Small intestine (tissue), 7 donors: ENCODE data around the gene CCDC102B. TPM values are rescaled to one million over a fixed set of nuclear protein-coding genes. Genes with fewer than 3 reads are reported as not detected.
"Not testable (repeated sequence)": the region's sequence is repeated elsewhere in the genome, so short reads cannot be mapped to it uniquely, and the experiment has no call there.

Experiments used
- DNase-seq, 2 donors: peaks; one replicate each; pipeline versions ENCODE4 v3.0.0 to v3.0.0-alpha.2; 2013
- FAIRE-seq: peaks from 2 replicates; lab custom pipeline; 2012; peaks lifted over from hg19 to GRCh38; lab: Jason Lieb, UNC
- H3K27ac ChIP-seq, 3 donors: one replicate each; pipeline ENCODE4 v1.5.1; 2013; ENCODE audit warnings: low read length in 2 of 3, mild to moderate bottlenecking in 2 of 3, control low read depth in 1 of 3, inconsistent platforms in 1 of 3, low read depth in 1 of 3, moderate library complexity in 1 of 3
- H3K27me3 ChIP-seq, 3 donors: one replicate each; pipeline ENCODE4 v1.6.1; 2013; ENCODE audit warnings: low read length in 3 of 3, inconsistent platforms in 1 of 3; ENCODE audit not compliant: control insufficient read depth in 3 of 3, insufficient read depth in 3 of 3
- H3K36me3 ChIP-seq, 3 donors: one replicate each; pipeline ENCODE4 v1.6.1; 2013; ENCODE audit warnings: low read length in 3 of 3, inconsistent platforms in 1 of 3, low read depth in 1 of 3, mild to moderate bottlenecking in 1 of 3, moderate library complexity in 1 of 3; ENCODE audit not compliant: control insufficient read depth in 3 of 3, insufficient read depth in 2 of 3
- H3K4me1 ChIP-seq, 3 donors: one replicate each; pipeline ENCODE4 v1.6.1; 2013; ENCODE audit warnings: low read length in 2 of 3, inconsistent platforms in 1 of 3, low read depth in 1 of 3, mild to moderate bottlenecking in 1 of 3, moderate library complexity in 1 of 3; ENCODE audit not compliant: control insufficient read depth in 3 of 3, insufficient read depth in 2 of 3
- H3K4me3 ChIP-seq, 3 donors: one replicate each; pipeline ENCODE4 v1.5.1; 2013; ENCODE audit warnings: low read length in 3 of 3, control low read depth in 1 of 3, inconsistent platforms in 1 of 3, low read depth in 1 of 3, mild to moderate bottlenecking in 1 of 3, moderate library complexity in 1 of 3
- H3K9me3 ChIP-seq, 2 donors: one replicate each; pipeline ENCODE4 v1.6.1; 2013; ENCODE audit warnings: low read depth in 1 of 2, low read length in 1 of 2; ENCODE audit not compliant: control insufficient read depth in 2 of 2, insufficient read depth in 1 of 2
- WGBS, 3 donors: extraction: QIAGEN DNeasy Blood & Tissue Kit; methylation state at CpG; one replicate each; pipeline ENCODE4 v1.1.7; 2013; 5-methylcytosine and 5-hydroxymethylcytosine counted together
- polyA plus RNA-seq, 4 donors: library from polyadenylated mRNA; stranded (reverse) in 3 of 4; unstranded in 1 of 4; fragments of 200-250 nt in 3 of 4; fragments of 120-200 nt in 1 of 4; gene quantifications; one replicate each; pipeline versions ENCODE4 v1.2.1 to v1.2.3, GENCODE V29; 2013
- donor health status: healthy with polysubstance abuse.
- donor health status: control.
- donor health status: control.
- donor health status: Bipolar disorder and iron deficiency.
- donor health status: healthy.

The CCDC102B gene
- polyA plus RNA-seq, 4 donors: 0.45 to 5.7 (median 3.1) TPM

DNA sequence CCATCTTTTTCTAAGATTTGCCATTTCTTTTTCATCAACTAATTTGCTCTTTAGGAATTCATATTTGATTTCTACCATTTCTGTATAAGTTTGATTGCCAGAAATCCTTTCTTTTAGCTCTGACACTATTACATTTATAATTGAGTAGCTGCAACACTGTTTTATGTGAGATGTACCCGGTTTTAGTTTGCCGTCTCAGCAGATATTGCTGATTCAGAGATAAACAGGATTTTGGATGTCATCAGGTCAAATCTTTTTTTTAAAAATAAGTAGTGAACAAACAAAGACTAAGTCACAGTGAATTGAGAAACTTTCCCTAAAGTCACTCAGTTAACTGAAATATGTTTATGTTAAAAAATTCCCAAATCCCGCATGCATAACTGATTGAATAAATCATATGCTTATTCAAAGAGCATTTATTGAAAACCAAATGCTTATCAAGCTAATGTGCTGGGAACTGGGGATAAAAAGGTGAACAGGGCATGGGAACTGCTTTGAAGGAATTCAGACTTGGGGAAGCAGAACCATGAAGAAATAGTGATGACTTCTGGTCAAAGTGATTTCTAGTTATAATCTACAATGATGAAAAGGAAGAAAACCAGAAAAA lies 19.5 kb upstream of the CCDC102B start:
- Histone ChIP-seq H3K4me1 (no peaks in the 10 kb centered on the region), H3K36me3 (no peaks in the 10 kb centered on the region), H3K4me3 (no peak overlapping the region), H3K27me3 (no peaks in the 10 kb centered on the region), H3K9me3 (no peaks in the 10 kb centered on the region), H3K27ac (no peak overlapping the region)
- DNase-seq (no peak), FAIRE-seq (no peak)
- WGBS, 3 donors: 54 to 73% (median 71%) methylated on average over 3 of the region's 3 CpGs

DNA sequence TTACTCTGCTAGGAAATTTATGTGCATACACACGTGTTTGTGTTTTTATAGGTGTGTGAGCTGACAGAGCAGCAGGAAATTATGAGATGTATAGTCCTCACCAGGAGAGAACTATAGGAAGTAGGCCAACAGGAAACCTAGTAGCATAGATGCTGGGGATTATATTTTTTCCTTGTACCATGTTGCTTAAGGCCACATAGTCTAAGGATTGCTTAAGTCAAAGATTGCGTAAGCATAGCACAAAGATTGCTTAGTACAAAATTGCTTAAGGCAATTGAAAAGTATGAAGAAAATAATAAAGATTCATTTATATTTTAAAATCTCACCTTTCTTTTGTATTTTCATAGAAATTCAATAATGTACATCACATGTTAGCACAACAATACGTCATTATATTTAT lies 18.7 kb upstream of the CCDC102B start:
- FAIRE-seq: no peak
- 66 to 79% (median 73%) methylated on average over 3 of the region's 3 CpGs for WGBS, 3 donors

GRCh38 chr18:68780802-68781635 lies 16.9 kb upstream of the CCDC102B start:
- Histone ChIP-seq H3K9me3 (no peaks in the 10 kb centered on the region), H3K27ac (no peak overlapping the region), H3K27me3 (no peaks in the 10 kb centered on the region), H3K4me3 (no peak overlapping the region), H3K4me1 (no peaks in the 10 kb centered on the region), H3K36me3 (no peaks in the 10 kb centered on the region)
- DNase-seq (no peak), FAIRE-seq (no peak)
- 40 to 58% (median 47%) methylated on average over 2 of the region's 2 CpGs for WGBS, 3 donors

More for the DNA sequence above, 18.7 kb upstream of the CCDC102B start:
- Histone ChIP-seq H3K27me3 (no peaks in the 10 kb centered on the region), H3K4me3 (no peak overlapping the region), H3K4me1 (no peaks in the 10 kb centered on the region), H3K27ac (no peak overlapping the region), H3K9me3 (no peaks in the 10 kb centered on the region), H3K36me3 (no peaks in the 10 kb centered on the region)
- DNase-seq: peak in 1 of 2 donors; percentile 21

DNA sequence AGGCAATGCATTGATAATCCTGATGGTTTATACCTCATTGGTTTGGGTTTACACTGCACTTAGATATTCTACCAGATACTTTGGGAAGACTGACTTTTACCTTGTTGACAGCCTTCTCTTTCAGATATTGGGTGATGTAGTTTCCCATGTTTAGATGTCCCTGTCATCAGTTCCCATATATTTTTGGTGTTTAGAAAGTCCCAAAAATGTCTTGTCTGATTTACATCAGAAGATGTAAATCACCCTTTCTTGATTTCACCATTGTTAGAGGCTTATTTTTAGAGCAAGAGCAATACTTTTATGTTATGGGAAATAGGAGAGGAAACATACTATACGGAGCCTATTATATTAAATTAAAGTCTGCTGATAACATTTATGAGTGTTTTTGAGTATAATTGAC lies 14.4 kb upstream of the CCDC102B start:
- Histone ChIP-seq H3K36me3 (no peaks in the 10 kb centered on the region), H3K4me1 (no peaks in the 10 kb centered on the region), H3K27ac (no peak overlapping the region), H3K27me3 (no peaks in the 10 kb centered on the region), H3K4me3 (no peak overlapping the region), H3K9me3 (no peaks in the 10 kb centered on the region)
- FAIRE-seq (no peak), DNase-seq (no peak)
- WGBS, 3 donors: 47 to 69% (median 59%) methylated on average over 1 of the region's 1 CpG

DNA sequence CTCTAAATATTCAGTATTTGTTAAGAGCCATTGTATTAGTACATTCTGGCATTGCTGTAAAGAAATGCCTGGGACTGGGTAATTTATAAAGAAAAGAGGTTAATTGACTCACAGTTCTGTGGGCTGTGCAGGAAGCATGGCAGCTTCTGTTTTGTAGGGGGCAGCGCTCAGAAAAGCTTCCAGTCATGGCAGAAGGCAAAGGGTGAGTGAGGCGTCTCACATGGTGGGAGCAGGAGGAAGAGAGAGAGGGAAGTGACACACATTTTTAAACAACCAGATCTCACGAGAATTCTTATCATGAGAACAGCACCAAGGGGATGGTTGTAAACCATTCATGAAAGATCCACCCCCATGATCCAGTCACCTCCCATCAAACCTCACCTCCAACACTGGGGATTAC lies 13.8 kb upstream of the CCDC102B start:
- Histone ChIP-seq H3K9me3 (no peaks in the 10 kb centered on the region), H3K36me3 (no peaks in the 10 kb centered on the region), H3K4me1 (no peaks in the 10 kb centered on the region), H3K27ac (no peak overlapping the region), H3K27me3 (no peaks in the 10 kb centered on the region), H3K4me3 (no peak overlapping the region)
- DNase-seq: no peak
- FAIRE-seq: no peak
- 64 to 76% (median 75%) methylated on average over 3 of the region's 3 CpGs for WGBS, 3 donors

GRCh38 chr18:68790290-68790689 lies 7.6 kb upstream of the CCDC102B start:
- H3K4me1 ChIP-seq, H3K4me3 ChIP-seq, DNase-seq, H3K27ac ChIP-seq, H3K27me3 ChIP-seq, FAIRE-seq, H3K9me3 ChIP-seq, H3K36me3 ChIP-seq: not testable (repeated sequence)
- WGBS, 3 donors: 73 to 82% (median 80%) methylated on average over 15 to 21 of the region's 22 CpGs

DNA sequence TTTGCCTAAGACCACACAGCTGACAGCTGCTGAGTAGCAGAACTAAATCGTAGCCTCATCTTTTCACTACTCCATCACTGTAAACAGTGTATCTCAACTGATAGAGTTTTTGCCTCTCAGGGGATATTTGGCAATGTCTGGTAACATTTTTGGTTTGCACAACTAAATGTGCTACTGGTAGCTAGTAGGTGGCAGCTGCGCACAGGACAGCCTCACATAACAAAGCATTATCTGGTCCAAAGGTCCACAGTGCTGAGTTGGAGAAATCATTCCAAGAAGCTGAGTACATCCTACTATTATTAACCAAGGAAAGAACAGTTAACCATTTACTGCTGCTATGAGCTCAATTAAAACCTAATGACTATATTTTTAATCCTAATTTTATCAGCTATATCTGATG lies 6.1 kb upstream of the CCDC102B start:
- DNase-seq (peak; percentile 7 to 50), FAIRE-seq (no peak)
- Histone ChIP-seq H3K4me3 (no peak overlapping the region), H3K9me3 (no peaks in the 10 kb centered on the region), H3K27ac (no peak overlapping the region), H3K27me3 (no peaks in the 10 kb centered on the region), H3K4me1 (no peaks in the 10 kb centered on the region), H3K36me3 (no peaks in the 10 kb centered on the region)
- WGBS, 3 donors: 26 to 46% (median 38%) methylated on average over 2 of the region's 2 CpGs

- FAIRE-seq (no peak), DNase-seq (no peak)
- no peak overlapping the region for H3K27ac ChIP-seq
- H3K4me3 ChIP-seq: no peak overlapping the region
- no peaks in the 10 kb centered on the region for H3K36me3 ChIP-seq
- H3K27me3 ChIP-seq: no peaks in the 10 kb centered on the region
- no peaks in the 10 kb centered on the region for H3K4me1 ChIP-seq
- no peaks in the 10 kb centered on the region for H3K9me3 ChIP-seq
These were observed 3.9 kb upstream of the CCDC102B start for GRCh38 chr18:68793951-68794350.
